ENCODE data around the gene PPP1R15B.

PPP1R15B gene

GRCh38 chr1:204398197-204399125, 13.2 kb downstream of the PPP1R15B start:
- H3K9me3 Mint-ChIP-seq: no peaks in the 10 kb centered on the region
- no peak overlapping the region for H3K27ac Mint-ChIP-seq
- no peak overlapping the region for H3K4me3 Mint-ChIP-seq
- H3K36me3 Mint-ChIP-seq (ENCODE audit: low read depth): peaks cover 31% of the 10 kb centered on the region
- H3K4me1 Mint-ChIP-seq: no peaks in the 10 kb centered on the region
- DNase-seq: peak; percentile 59
- TF ChIP-seq, protein P1, sequence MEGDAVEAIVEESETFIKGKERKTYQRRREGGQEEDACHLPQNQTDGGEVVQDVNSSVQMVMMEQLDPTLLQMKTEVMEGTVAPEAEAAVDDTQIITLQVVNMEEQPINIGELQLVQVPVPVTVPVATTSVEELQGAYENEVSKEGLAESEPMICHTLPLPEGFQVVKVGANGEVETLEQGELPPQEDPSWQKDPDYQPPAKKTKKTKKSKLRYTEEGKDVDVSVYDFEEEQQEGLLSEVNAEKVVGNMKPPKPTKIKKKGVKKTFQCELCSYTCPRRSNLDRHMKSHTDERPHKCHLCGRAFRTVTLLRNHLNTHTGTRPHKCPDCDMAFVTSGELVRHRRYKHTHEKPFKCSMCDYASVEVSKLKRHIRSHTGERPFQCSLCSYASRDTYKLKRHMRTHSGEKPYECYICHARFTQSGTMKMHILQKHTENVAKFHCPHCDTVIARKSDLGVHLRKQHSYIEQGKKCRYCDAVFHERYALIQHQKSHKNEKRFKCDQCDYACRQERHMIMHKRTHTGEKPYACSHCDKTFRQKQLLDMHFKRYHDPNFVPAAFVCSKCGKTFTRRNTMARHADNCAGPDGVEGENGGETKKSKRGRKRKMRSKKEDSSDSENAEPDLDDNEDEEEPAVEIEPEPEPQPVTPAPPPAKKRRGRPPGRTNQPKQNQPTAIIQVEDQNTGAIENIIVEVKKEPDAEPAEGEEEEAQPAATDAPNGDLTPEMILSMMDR (IDR thresholded peaks at IDR 0.05): peak; percentile 83
- H3K27me3 Mint-ChIP-seq (ENCODE audit: low read depth, poor library complexity): peaks cover 15% of the 10 kb centered on the region

DNA sequence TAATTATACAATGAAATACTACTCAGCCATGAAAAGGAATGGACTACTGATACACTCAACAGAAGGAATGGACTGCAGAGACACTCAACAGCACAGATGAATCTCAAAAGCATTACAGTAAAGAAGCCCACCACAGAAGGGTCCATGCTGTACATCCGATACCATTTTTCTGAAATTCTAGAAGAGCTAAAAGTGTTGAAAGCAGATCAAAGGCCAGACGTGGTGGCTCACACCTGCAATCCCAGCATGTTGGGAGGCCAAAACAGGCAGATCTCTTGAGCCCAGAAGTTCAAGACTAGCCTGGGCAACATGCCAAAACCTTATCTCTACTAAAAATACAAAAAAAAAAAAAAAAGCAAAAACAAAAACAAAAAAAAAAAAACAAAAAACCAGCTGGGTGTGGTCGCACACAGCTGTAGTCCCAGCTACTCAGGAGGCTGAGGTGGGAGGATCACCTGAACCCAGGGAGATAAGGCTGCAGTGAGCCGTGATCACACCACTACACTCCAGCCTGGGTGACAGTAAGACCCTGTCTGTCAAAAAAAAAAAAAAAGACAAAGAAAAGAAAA, 15.5 kb downstream of the PPP1R15B start:
- Mint-ChIP-seq H3K27me3 (ENCODE audit: low read depth, poor library complexity) (peaks cover 37% of the 10 kb centered on the region), H3K4me3 (no peak overlapping the region), H3K9me3 (no peaks in the 10 kb centered on the region), H3K36me3 (ENCODE audit: low read depth) (peaks cover 20% of the 10 kb centered on the region), H3K27ac (no peak overlapping the region), H3K4me1 (no peaks in the 10 kb centered on the region)
- TF ChIP-seq, protein P1 (IDR thresholded peaks at IDR 0.05): no peak
- DNase-seq: no peak

GRCh38 chr1:204391629-204392028, 20.0 kb downstream of the PPP1R15B start:
- DNase-seq: no peak
- H3K4me1 Mint-ChIP-seq: no peaks in the 10 kb centered on the region
- peaks cover 58% of the 10 kb centered on the region for H3K27me3 Mint-ChIP-seq (ENCODE audit: low read depth, poor library complexity)
- TF ChIP-seq, protein P1 (IDR thresholded peaks at IDR 0.05): no peak
- no peak overlapping the region for H3K4me3 Mint-ChIP-seq
- no peaks in the 10 kb centered on the region for H3K36me3 Mint-ChIP-seq (ENCODE audit: low read depth)
- no peak overlapping the region for H3K27ac Mint-ChIP-seq
- no peaks in the 10 kb centered on the region for H3K9me3 Mint-ChIP-seq

- no peaks in the 10 kb centered on the region for H3K36me3 Mint-ChIP-seq (ENCODE audit: low read depth)
- no peaks in the 10 kb centered on the region for H3K4me1 Mint-ChIP-seq
- TF ChIP-seq, protein P1 (IDR thresholded peaks at IDR 0.05): no peak
- no peaks in the 10 kb centered on the region for H3K9me3 Mint-ChIP-seq
- no peak overlapping the region for H3K27ac Mint-ChIP-seq
- no peak overlapping the region for H3K4me3 Mint-ChIP-seq
- no peak for DNase-seq
- peaks cover 58% of the 10 kb centered on the region for H3K27me3 Mint-ChIP-seq (ENCODE audit: low read depth, poor library complexity)
These were observed 20.7 kb downstream of the PPP1R15B start for GRCh38 chr1:204390751-204391466.

GRCh38 chr1:204385727-204386126, 25.9 kb downstream of the PPP1R15B start:
- no peak overlapping the region for H3K4me3 Mint-ChIP-seq
- no peaks in the 10 kb centered on the region for H3K36me3 Mint-ChIP-seq (ENCODE audit: low read depth)
- no peaks in the 10 kb centered on the region for H3K4me1 Mint-ChIP-seq
- H3K9me3 Mint-ChIP-seq: no peaks in the 10 kb centered on the region
- DNase-seq: no peak
- no peak overlapping the region for H3K27ac Mint-ChIP-seq
- peaks cover 17% of the 10 kb centered on the region for H3K27me3 Mint-ChIP-seq (ENCODE audit: low read depth, poor library complexity)
- TF ChIP-seq, protein P1 (IDR thresholded peaks at IDR 0.05): no peak

Measured in nephron progenitor cell (in vitro differentiated cells).